ENCODE results near the gene SLC39A8.

SLC39A8 gene

DNA sequence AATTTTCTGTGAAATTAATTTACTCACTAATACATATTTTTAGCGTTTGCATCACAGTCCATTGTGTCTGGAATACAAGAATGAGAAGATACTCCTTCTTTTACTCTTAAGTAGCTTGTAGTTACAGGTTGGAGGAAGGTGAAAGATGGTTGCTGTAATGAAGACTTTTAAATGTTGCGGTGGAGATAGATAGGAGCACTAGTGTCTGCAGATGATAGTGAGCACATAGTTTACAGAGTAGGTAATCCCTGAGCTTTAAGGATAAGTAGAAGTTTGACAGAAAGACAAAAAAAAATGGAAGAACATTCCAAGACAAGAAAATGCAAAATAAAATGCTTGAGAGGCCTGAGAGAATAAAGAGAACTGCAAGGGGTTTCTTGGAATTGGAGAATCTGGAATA lies 5.4 kb upstream of the SLC39A8 start:
- Histone ChIP-seq H3K4me3 (ENCODE audit: insufficient read length, low read depth) (no peak overlapping the region), H3K27me3 (ENCODE audit: insufficient read depth, insufficient read length) (peaks cover 5% of the 10 kb centered on the region), H3K9me3 (ENCODE audit: insufficient read depth, low read length) (no peaks in the 10 kb centered on the region), H3K4me1 (ENCODE audit: insufficient read depth, insufficient read length) (no peaks in the 10 kb centered on the region), H3K9ac (ENCODE audit: insufficient read length, low read depth) (no peak overlapping the region), H3K36me3 (ENCODE audit: insufficient read depth, insufficient read length, low read length) (no peaks in the 10 kb centered on the region)
- TF ChIP-seq ZNF274 (IDR thresholded peaks at IDR 0.05; ENCODE audit: low read depth, low read length) (no peak), YY1 (IDR thresholded peaks at IDR 0.05; ENCODE audit: insufficient read depth, insufficient read length) (no peak), SUZ12 (IDR thresholded peaks at IDR 0.05; ENCODE audit: extremely low read depth, insufficient read depth, insufficient read length) (no peak)
- no peak for DNase-seq (ENCODE audit: low read depth, low spot score)

DNA sequence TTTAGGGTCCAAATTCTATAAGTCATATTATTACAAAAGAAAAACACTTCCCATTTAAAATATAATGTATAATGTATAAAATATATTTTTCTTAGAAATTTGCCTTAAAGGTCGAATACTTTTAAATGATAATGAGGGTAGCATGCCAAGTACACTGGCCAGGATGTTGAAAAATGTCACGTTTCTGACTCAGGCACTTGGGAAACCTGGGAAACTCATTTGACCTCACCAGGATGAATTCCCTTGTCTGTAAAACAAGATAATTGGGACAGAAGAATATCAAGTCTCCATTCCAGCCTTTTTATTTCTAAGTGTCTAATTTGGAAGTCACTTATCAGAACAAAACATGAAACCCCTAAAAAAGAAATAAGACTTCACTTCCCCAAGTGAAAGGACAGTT lies 3.4 kb upstream of the SLC39A8 start:
- Histone ChIP-seq H3K4me1 (ENCODE audit: insufficient read depth, insufficient read length) (no peaks in the 10 kb centered on the region), H3K36me3 (ENCODE audit: insufficient read depth, insufficient read length, low read length) (no peaks in the 10 kb centered on the region), H3K9me3 (ENCODE audit: insufficient read depth, low read length) (no peaks in the 10 kb centered on the region), H3K4me3 (ENCODE audit: insufficient read length, low read depth) (no peak overlapping the region), H3K9ac (ENCODE audit: insufficient read length, low read depth) (no peak overlapping the region), H3K27me3 (ENCODE audit: insufficient read depth, insufficient read length) (peaks cover 15% of the 10 kb centered on the region)
- TF ChIP-seq SUZ12 (IDR thresholded peaks at IDR 0.05; ENCODE audit: extremely low read depth, insufficient read depth, insufficient read length) (no peak), YY1 (IDR thresholded peaks at IDR 0.05; ENCODE audit: insufficient read depth, insufficient read length) (no peak), ZNF274 (IDR thresholded peaks at IDR 0.05; ENCODE audit: low read depth, low read length) (no peak)
- no peak for DNase-seq (ENCODE audit: low read depth, low spot score)

DNA sequence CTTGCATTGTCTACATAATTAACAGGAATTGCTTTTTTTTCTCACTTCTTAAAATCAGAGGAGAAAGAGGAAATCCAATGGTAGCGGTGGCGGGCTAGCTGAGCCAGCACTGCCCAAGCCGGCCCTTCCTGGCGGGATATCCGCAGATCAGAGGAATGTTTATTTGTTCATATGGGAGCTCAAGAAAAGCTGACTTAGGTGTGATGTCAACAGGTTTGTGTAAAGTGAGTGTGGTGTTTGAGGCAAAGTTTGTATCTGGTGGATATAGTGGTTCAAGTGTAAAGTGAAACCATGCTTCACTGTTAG lies 466 bp upstream of the SLC39A8 start:
- Histone ChIP-seq H3K4me1 (ENCODE audit: insufficient read depth, insufficient read length) (no peaks in the 10 kb centered on the region), H3K9ac (ENCODE audit: insufficient read length, low read depth) (peak overlapping the region; percentile 32), H3K36me3 (ENCODE audit: insufficient read depth, insufficient read length, low read length) (no peaks in the 10 kb centered on the region), H3K9me3 (ENCODE audit: insufficient read depth, low read length) (no peaks in the 10 kb centered on the region), H3K4me3 (ENCODE audit: insufficient read length, low read depth) (no peak overlapping the region), H3K27me3 (ENCODE audit: insufficient read depth, insufficient read length) (peaks cover 30% of the 10 kb centered on the region)
- no peak for DNase-seq (ENCODE audit: low read depth, low spot score)
- no peak for TF ChIP-seq ZNF274 (IDR thresholded peaks at IDR 0.05; ENCODE audit: low read depth, low read length)
- no peak for TF ChIP-seq SUZ12 (IDR thresholded peaks at IDR 0.05; ENCODE audit: extremely low read depth, insufficient read depth, insufficient read length)
- TF ChIP-seq YY1 (IDR thresholded peaks at IDR 0.05; ENCODE audit: insufficient read depth, insufficient read length): no peak

DNA sequence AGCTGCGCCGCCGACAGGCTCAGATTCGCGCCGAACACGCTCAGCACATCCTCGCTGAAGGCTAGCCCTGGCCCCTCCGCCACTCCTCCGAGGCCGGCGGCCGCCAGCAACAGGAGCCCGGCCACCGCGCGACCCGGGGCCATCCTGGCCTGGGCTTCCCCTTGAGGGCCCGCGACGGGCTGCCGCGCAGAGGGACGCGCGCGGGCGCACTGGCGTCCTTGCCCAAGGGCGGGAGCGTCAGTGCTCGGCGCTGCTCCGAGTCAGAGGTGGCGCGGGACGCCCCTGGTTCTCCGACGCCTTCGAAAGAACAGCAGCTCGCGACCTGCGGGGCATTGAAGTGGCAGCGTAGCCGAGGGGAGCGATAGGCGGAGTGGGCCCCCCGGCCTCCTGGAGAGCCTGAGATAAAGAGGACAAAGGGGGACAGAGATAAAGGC lies 745 bp downstream of the SLC39A8 start:
- no peak for DNase-seq (ENCODE audit: low read depth, low spot score)
- Histone ChIP-seq H3K9ac (ENCODE audit: insufficient read length, low read depth) (peak overlapping the region; percentile 72), H3K4me3 (ENCODE audit: insufficient read length, low read depth) (peak overlapping the region; percentile 47), H3K9me3 (ENCODE audit: insufficient read depth, low read length) (no peaks in the 10 kb centered on the region), H3K27me3 (ENCODE audit: insufficient read depth, insufficient read length) (peaks cover 30% of the 10 kb centered on the region), H3K36me3 (ENCODE audit: insufficient read depth, insufficient read length, low read length) (no peaks in the 10 kb centered on the region), H3K4me1 (ENCODE audit: insufficient read depth, insufficient read length) (no peaks in the 10 kb centered on the region)
- TF ChIP-seq ZNF274 (IDR thresholded peaks at IDR 0.05; ENCODE audit: low read depth, low read length) (no peak), YY1 (IDR thresholded peaks at IDR 0.05; ENCODE audit: insufficient read depth, insufficient read length) (no peak), SUZ12 (IDR thresholded peaks at IDR 0.05; ENCODE audit: extremely low read depth, insufficient read depth, insufficient read length) (no peak)

DNA sequence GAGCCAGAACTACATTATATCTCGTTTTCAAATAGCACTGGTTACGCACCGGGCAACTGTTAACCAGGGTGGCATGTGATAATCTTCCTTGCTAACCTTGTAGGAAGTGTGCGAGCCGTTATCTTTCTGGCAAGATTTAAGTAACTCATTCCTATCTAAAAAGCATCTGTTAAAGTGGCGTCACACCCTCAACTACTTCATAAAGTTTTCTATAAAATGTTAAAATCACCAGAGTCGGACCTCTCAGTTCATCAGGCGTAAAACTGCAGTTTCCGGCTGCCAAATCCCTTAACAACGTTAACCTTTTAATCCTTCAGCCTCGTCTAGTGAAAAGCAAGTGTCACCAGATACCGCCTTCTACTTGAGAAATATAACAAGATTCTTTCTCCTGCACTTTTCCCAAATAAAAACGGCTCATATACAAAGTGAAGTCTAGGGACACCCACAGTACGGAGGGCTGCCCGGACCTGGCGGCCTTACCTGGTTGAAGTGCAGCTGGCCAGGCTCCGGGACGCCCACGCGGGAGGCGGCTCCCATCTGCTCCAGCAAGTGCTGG lies 1.2 kb downstream of the SLC39A8 start:
- Histone ChIP-seq H3K36me3 (ENCODE audit: insufficient read depth, insufficient read length, low read length) (no peaks in the 10 kb centered on the region), H3K9me3 (ENCODE audit: insufficient read depth, low read length) (no peaks in the 10 kb centered on the region), H3K4me3 (ENCODE audit: insufficient read length, low read depth) (peak overlapping the region; percentile 47), H3K27me3 (ENCODE audit: insufficient read depth, insufficient read length) (peaks cover 30% of the 10 kb centered on the region), H3K9ac (ENCODE audit: insufficient read length, low read depth) (peak overlapping the region; percentile 72), H3K4me1 (ENCODE audit: insufficient read depth, insufficient read length) (no peaks in the 10 kb centered on the region)
- TF ChIP-seq ZNF274 (IDR thresholded peaks at IDR 0.05; ENCODE audit: low read depth, low read length): no peak
- TF ChIP-seq YY1 (IDR thresholded peaks at IDR 0.05; ENCODE audit: insufficient read depth, insufficient read length): no peak
- no peak for TF ChIP-seq SUZ12 (IDR thresholded peaks at IDR 0.05; ENCODE audit: extremely low read depth, insufficient read depth, insufficient read length)
- DNase-seq (ENCODE audit: low read depth, low spot score): no peak

DNA sequence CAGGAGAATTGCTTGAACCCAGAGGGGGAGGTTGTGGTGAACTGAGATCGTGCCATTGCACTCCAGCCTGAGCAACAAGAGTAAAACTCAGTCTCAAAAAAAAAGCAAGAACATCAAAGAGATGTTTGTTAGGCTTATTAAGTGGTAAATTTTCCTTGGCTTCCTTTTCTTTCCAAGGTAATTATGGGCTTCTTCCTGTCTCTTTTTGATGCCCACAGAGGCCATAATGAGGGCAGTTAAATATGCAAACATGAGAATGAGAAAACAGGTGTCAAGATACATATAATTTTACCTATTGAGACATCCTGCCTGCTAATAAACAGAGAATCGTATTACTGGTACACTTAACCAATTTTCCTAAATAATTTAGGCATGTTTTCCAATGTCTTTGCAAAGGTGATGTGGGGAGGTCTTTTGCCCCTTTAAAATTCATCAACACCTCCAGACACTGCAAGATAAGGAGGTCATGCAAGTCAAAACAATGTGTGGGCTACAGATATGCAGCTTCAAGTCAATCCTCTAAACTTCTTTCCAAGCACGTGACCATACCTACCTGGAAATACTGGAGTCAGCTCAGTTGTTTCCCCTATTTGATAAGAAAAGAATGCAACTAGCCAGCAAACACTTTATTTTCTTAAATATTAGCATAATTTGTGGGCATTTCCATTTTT lies 2.7 kb downstream of the SLC39A8 start:
- Histone ChIP-seq H3K9me3 (ENCODE audit: insufficient read depth, low read length) (no peaks in the 10 kb centered on the region), H3K36me3 (ENCODE audit: insufficient read depth, insufficient read length, low read length) (no peaks in the 10 kb centered on the region), H3K4me1 (ENCODE audit: insufficient read depth, insufficient read length) (no peaks in the 10 kb centered on the region), H3K27me3 (ENCODE audit: insufficient read depth, insufficient read length) (peaks cover 30% of the 10 kb centered on the region), H3K9ac (ENCODE audit: insufficient read length, low read depth) (no peak overlapping the region), H3K4me3 (ENCODE audit: insufficient read length, low read depth) (no peak overlapping the region)
- no peak for DNase-seq (ENCODE audit: low read depth, low spot score)
- no peak for TF ChIP-seq SUZ12 (IDR thresholded peaks at IDR 0.05; ENCODE audit: extremely low read depth, insufficient read depth, insufficient read length)
- TF ChIP-seq YY1 (IDR thresholded peaks at IDR 0.05; ENCODE audit: insufficient read depth, insufficient read length): no peak
- TF ChIP-seq ZNF274 (IDR thresholded peaks at IDR 0.05; ENCODE audit: low read depth, low read length): no peak

DNA sequence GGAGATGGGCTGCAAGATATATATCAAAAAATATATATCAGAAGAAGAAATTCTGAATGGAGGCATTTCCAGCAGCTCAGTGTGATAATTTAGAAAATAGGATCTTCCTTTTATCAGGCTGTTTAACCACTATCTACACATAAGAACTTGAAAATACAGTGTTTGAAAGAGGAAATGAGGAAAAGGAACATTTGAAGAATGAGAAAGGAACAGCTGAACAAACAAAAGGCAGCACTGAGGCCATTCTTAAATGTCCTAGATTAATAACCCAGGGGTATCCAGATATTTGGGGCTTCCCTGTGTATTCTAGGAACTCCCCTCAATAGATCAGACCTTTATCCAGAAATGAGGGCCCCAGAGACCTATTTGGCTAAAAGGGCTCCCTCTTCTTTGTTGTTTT lies 4.1 kb downstream of the SLC39A8 start:
- H3K9me3 ChIP-seq (ENCODE audit: insufficient read depth, low read length): no peaks in the 10 kb centered on the region
- TF ChIP-seq ZNF274 (IDR thresholded peaks at IDR 0.05; ENCODE audit: low read depth, low read length) (no peak), SUZ12 (IDR thresholded peaks at IDR 0.05; ENCODE audit: extremely low read depth, insufficient read depth, insufficient read length) (no peak), YY1 (IDR thresholded peaks at IDR 0.05; ENCODE audit: insufficient read depth, insufficient read length) (no peak)
- no peaks in the 10 kb centered on the region for H3K4me1 ChIP-seq (ENCODE audit: insufficient read depth, insufficient read length)
- no peak overlapping the region for H3K9ac ChIP-seq (ENCODE audit: insufficient read length, low read depth)
- H3K36me3 ChIP-seq (ENCODE audit: insufficient read depth, insufficient read length, low read length): no peaks in the 10 kb centered on the region
- DNase-seq (ENCODE audit: low read depth, low spot score): no peak
- peaks cover 30% of the 10 kb centered on the region for H3K27me3 ChIP-seq (ENCODE audit: insufficient read depth, insufficient read length)
- no peak overlapping the region for H3K4me3 ChIP-seq (ENCODE audit: insufficient read length, low read depth)

Data from NT2/D1 (cell line).